ENCODE measurements around the gene INPP5A. TPM values are rescaled to one million over a fixed set of nuclear protein-coding genes. Genes with fewer than 3 reads are reported as not detected.
A peak's percentile ranks its signal among the peaks of the same experiment; 100 is the strongest.

Gene INPP5A
- total and polyA plus RNA-seq, 7 donors: 17.6 to 132 (median 100) TPM

GRCh38 chr10:132641401-132641800 is 103.8 kb downstream of the INPP5A start:
- peak overlapping the region in 2 of 4 donors; percentile 1 to 10 for H3K4me3 ChIP-seq

GRCh38 chr10:132641966-132642731 is 104.6 kb downstream of the INPP5A start:
- Histone ChIP-seq H3K36me3 (peaks cover 0 to 3% (median 0%) of the 10 kb centered on the region in 4 donors), H3K27ac (peak overlapping the region; percentile 70 to 96 (median 83)), H3K4me3 (no peak overlapping the region), H3K4me1 (peaks cover 0 to 79% (median 62%) of the 10 kb centered on the region in 4 donors), H3K9me3 (no peaks in the 10 kb centered on the region), H3K27me3 (no peaks in the 10 kb centered on the region)
- intact Hi-C loops (cut with DNase I): no loop called here
- WGBS, 2 donors: 90 to 93% methylated on average over 33 of the region's 33 CpGs
- peak; percentile 65 for DNase-seq
- TF ChIP-seq POLR2AphosphoS5 (IDR thresholded peaks at IDR 0.05): no peak
- TF ChIP-seq CTCF (IDR thresholded peaks at IDR 0.05): no peak
- no peak for TF ChIP-seq EP300 (IDR thresholded peaks at IDR 0.05)
- TF ChIP-seq POLR2A (IDR thresholded peaks at IDR 0.05): no peak

More at GRCh38 chr10:132641401-132641800, 103.8 kb downstream of the INPP5A start:
- TF ChIP-seq CTCF (IDR thresholded peaks at IDR 0.05): no peak
- H3K27me3 ChIP-seq: no peaks in the 10 kb centered on the region
- intact Hi-C loops (cut with DNase I): no loop called here
- WGBS, 2 donors: 24 to 68% methylated on average over 8 of the region's 8 CpGs
- peak; percentile 65 for DNase-seq
- H3K4me1 ChIP-seq: peaks cover 0 to 85% (median 68%) of the 10 kb centered on the region in 4 donors
- H3K9me3 ChIP-seq: no peaks in the 10 kb centered on the region
- peak overlapping the region; percentile 70 to 96 (median 83) for H3K27ac ChIP-seq
- H3K36me3 ChIP-seq: peaks cover 0 to under 1% (median 0%) of the 10 kb centered on the region in 4 donors

GRCh38 chr10:132642732-132643008 is 105.1 kb downstream of the INPP5A start:
- H3K27ac ChIP-seq: peak overlapping the region in 3 of 4 donors; percentile 78 to 96 (median 88)
- no peaks in the 10 kb centered on the region for H3K9me3 ChIP-seq
- no peak overlapping the region for H3K4me3 ChIP-seq
- H3K27me3 ChIP-seq: no peaks in the 10 kb centered on the region
- H3K36me3 ChIP-seq: peaks cover 0 to 3% (median 0%) of the 10 kb centered on the region in 4 donors
- WGBS, 2 donors: 94 to 95% methylated on average over 11 of the region's 11 CpGs
- TF ChIP-seq CTCF (IDR thresholded peaks at IDR 0.05): no peak
- no peak for TF ChIP-seq POLR2AphosphoS5 (IDR thresholded peaks at IDR 0.05)
- no peak for TF ChIP-seq EP300 (IDR thresholded peaks at IDR 0.05)
- TF ChIP-seq POLR2A (IDR thresholded peaks at IDR 0.05): no peak
- H3K4me1 ChIP-seq: peaks cover 0 to 74% (median 57%) of the 10 kb centered on the region in 4 donors
- peak; percentile 56 for DNase-seq
- intact Hi-C loops (cut with DNase I): no loop called here

- Histone ChIP-seq H3K4me1 (peaks cover 0 to 66% (median 49%) of the 10 kb centered on the region in 4 donors), H3K9me3 (no peaks in the 10 kb centered on the region), H3K4me3 (no peak overlapping the region), H3K36me3 (peaks cover 0 to 3% (median 0%) of the 10 kb centered on the region in 4 donors), H3K27ac (peak overlapping the region in 3 of 4 donors; percentile 41 to 96 (median 88)), H3K27me3 (no peaks in the 10 kb centered on the region)
- TF ChIP-seq EP300 (IDR thresholded peaks at IDR 0.05) (no peak), CTCF (IDR thresholded peaks at IDR 0.05) (no peak), POLR2AphosphoS5 (IDR thresholded peaks at IDR 0.05) (no peak), POLR2A (IDR thresholded peaks at IDR 0.05) (no peak)
- 81 to 82% methylated on average over 35 of the region's 35 CpGs for WGBS, 2 donors
- intact Hi-C loops (cut with DNase I): no loop called here
- peak; percentile 62 for DNase-seq
These were observed 106.3 kb downstream of the INPP5A start for GRCh38 chr10:132643709-132644526.

All from sigmoid colon (tissue), 7 donors.